OCI-LY1 (cell line): ENCODE data around the gene ZNF502.

Source experiments
- CTCF ChIP-seq: fragments of 200-600 bp; sonication (generic), shearing (Covaris generic); IDR thresholded peaks from 2 replicates; pipeline ENCODE4 v1.5.1; 2017; ENCODE audit warnings: mild to moderate bottlenecking, antibody characterized with exemption, low read length, moderate library complexity, mixed read lengths
- EZH2 ChIP-seq: fragments of 200-600 bp; sonication (generic), shearing (Covaris generic); IDR thresholded peaks from 2 replicates; pipeline ENCODE4 v1.8.0; 2017; ENCODE audit warnings: borderline replicate concordance, mixed run types, mild to moderate bottlenecking, antibody characterized with exemption, low read length, moderate library complexity, mixed read lengths

GRCh38 chr3:44665173-44665572, 47.3 kb upstream of the ZNF502 start:
- no peak for TF ChIP-seq CTCF
- TF ChIP-seq EZH2, result no peak
